Esophagus muscularis mucosa (tissue), 4 donors: ENCODE data around the gene PLK3. TPM values are rescaled to one million over a fixed set of nuclear protein-coding genes. Genes with fewer than 3 reads are reported as not detected.
"Not testable (repeated sequence)": the region's sequence is repeated elsewhere in the genome, so short reads cannot be mapped to it uniquely, and the experiment has no call there.

Source experiments
- DNase-seq: peaks from one replicate; pipeline ENCODE4 v3.0.0-alpha.2; 2017; ENCODE audit errors: extremely low spot score
- H3K27ac ChIP-seq, 4 donors: fragments of 200-600 bp; sonication (generic); replicated peaks in 1 of 4; 1 replicate in 3 of 4; 2 replicates in 1 of 4; pipeline ENCODE4 v1.5.1; 2016 to 2019; ENCODE audit warnings: mild to moderate bottlenecking in 1 of 4
- H3K27me3 ChIP-seq, 4 donors: fragments of 200-600 bp; sonication (generic); one replicate each; pipeline versions ENCODE4 v1.5.1 to v1.6.0; 2016 to 2019
- H3K36me3 ChIP-seq, 4 donors: fragments of 200-600 bp; sonication (generic); one replicate each; pipeline ENCODE4 v1.5.1; 2016 to 2019
- H3K4me1 ChIP-seq, 4 donors: fragments of 200-600 bp; sonication (generic); one replicate each; pipeline ENCODE4 v1.5.1; 2016 to 2019
- H3K4me3 ChIP-seq, 4 donors: fragments of 200-600 bp; sonication (generic); 1 replicate in 2 of 4; 2 replicates in 2 of 4; pipeline ENCODE4 v1.5.1; 2016 to 2019; ENCODE audit warnings: mild to moderate bottlenecking in 4 of 4, moderate library complexity in 1 of 4
- H3K9me3 ChIP-seq, 4 donors: fragments of 200-600 bp; sonication (generic); 1 replicate in 3 of 4; 2 replicates in 1 of 4; pipeline ENCODE4 v1.5.1; 2016 to 2019
- EP300 ChIP-seq: sonication (generic); formaldehyde crosslinking; IDR thresholded peaks from one replicate; pipeline ENCODE4 v1.6.1; 2017; ENCODE audit warnings: antibody characterized with exemption
- POLR2A ChIP-seq: fragments of 450-650 bp; IDR thresholded peaks from one replicate; pipeline ENCODE4 v1.6.1; 2017; ENCODE audit warnings: antibody characterized with exemption, moderate library complexity, mild to moderate bottlenecking, low read depth
- POLR2AphosphoS5 ChIP-seq, 2 donors: sonication (generic); formaldehyde crosslinking; IDR thresholded peaks; one replicate each; pipeline ENCODE4 v1.6.1; 2017; ENCODE audit warnings: antibody characterized with exemption in 2 of 2
- WGBS: methylation state at CpG from one replicate; pipeline ENCODE4 v1.1.5; 2018; 5-methylcytosine and 5-hydroxymethylcytosine counted together
- intact Hi-C: fragments of 100-400 bp; cut with DNase I; formaldehyde crosslinking; loops from one replicate; pipeline ENCODE4 v1.15.1; 2023
- total RNA-seq, 4 donors: library from RNA; depleted of rRNA; stranded (reverse); fragments of >200 nt; gene quantifications; one replicate each; pipeline versions ENCODE4 v1.1.0 to v1.2.1, GENCODE V29; 2016
- TF ChIP-seq, protein P1 (sequence below), 3 experiments: fragments of 200-600 bp in 2 of 3; fragments of 450-650 bp in 1 of 3; sonication (generic) in 2 of 3; IDR thresholded peaks; one replicate each; pipeline ENCODE4 v1.5.1; 2017 to 2019; ENCODE audit warnings: antibody characterized with exemption in 3 of 3, mild to moderate bottlenecking in 2 of 3, moderate library complexity in 1 of 3

PLK3 gene
- total RNA-seq, 4 donors from 2014 or later = 7.9 to 46.4 (median 10.5) TPM

DNA sequence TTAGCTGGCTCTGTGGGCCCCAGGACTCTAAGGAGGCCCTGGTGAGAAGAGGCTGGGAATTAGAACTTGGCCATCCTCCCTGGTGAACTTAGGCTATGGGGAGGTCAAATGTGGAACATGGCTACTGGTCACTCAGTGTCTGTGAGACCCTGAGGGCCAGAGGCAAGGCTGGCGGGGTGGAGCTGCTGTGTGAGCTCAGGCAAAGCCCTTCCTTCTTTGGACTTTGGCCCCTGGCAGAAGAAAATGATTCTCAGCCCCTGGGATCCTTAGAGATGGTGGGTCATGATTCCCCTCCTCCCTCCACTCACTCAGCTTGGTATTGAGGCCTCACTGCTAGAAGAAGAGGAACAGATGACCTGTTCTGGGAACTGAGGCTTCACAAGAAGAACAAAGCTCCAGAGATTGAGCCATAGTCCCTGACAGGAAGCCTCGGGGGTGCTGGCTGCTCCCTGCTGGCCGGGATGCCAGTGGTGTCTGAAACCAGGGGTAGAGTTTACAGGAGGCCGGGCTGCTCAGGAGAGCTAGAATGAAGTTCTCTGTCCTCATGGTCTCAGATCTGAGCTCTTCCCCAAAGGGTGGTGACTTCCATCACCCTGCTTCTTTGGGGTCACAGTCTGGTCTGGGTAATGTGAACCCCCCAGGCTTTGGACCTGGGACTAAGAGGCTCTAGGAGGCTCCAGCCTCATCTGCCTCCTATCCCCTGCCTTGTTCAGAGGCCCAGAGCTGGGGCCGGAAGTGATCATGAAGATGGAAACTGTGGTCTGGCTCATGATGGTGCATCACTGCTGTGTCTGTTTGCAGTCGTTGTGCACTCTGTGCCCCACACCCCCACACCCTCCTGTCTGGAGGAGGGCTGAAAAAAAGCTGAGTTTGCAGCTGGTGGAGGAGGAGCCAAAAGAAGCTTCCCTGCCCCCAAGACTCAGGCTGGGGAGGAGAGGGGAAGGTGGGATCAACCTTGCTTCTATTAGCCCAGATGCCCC is 9.1 kb downstream of the PLK3 start:
- peak overlapping the region; percentile 96 to 97 (median 96) for H3K27ac ChIP-seq
- intact Hi-C loops = no loop called here
- peaks cover 9 to 32% (median 21%) of the 10 kb centered on the region in 4 donors for H3K36me3 ChIP-seq
- H3K4me3 ChIP-seq = peak overlapping the region; percentile 30 to 49 (median 39)
- H3K9me3 ChIP-seq = no peaks in the 10 kb centered on the region
- peak; percentile 5 to 59 for TF ChIP-seq POLR2AphosphoS5 (IDR thresholded peaks at IDR 0.05)
- TF ChIP-seq, protein P1, sequence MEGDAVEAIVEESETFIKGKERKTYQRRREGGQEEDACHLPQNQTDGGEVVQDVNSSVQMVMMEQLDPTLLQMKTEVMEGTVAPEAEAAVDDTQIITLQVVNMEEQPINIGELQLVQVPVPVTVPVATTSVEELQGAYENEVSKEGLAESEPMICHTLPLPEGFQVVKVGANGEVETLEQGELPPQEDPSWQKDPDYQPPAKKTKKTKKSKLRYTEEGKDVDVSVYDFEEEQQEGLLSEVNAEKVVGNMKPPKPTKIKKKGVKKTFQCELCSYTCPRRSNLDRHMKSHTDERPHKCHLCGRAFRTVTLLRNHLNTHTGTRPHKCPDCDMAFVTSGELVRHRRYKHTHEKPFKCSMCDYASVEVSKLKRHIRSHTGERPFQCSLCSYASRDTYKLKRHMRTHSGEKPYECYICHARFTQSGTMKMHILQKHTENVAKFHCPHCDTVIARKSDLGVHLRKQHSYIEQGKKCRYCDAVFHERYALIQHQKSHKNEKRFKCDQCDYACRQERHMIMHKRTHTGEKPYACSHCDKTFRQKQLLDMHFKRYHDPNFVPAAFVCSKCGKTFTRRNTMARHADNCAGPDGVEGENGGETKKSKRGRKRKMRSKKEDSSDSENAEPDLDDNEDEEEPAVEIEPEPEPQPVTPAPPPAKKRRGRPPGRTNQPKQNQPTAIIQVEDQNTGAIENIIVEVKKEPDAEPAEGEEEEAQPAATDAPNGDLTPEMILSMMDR (IDR thresholded peaks at IDR 0.05) = no peak
- no peak for TF ChIP-seq EP300
- H3K27me3 ChIP-seq = no peaks in the 10 kb centered on the region
- WGBS = 52% methylated on average over 6 of the region's 6 CpGs
- peaks cover 78 to 100% (median 93%) of the 10 kb centered on the region in 4 donors for H3K4me1 ChIP-seq
- no peak for DNase-seq

GRCh38 chr1:44810101-44810761 is 10.1 kb downstream of the PLK3 start:
- intact Hi-C loops = no loop called here
- 31% methylated on average over 11 of the region's 12 CpGs for WGBS
- H3K9me3 ChIP-seq = no peaks in the 10 kb centered on the region
- no peak for DNase-seq
- H3K36me3 ChIP-seq = peaks cover 9 to 29% (median 12%) of the 10 kb centered on the region in 4 donors
- no peaks in the 10 kb centered on the region for H3K27me3 ChIP-seq
- peak overlapping the region; percentile 96 to 97 (median 96) for H3K27ac ChIP-seq
- TF ChIP-seq POLR2A = no peak
- no peak for TF ChIP-seq POLR2AphosphoS5 (IDR thresholded peaks at IDR 0.05)
- TF ChIP-seq EP300 = no peak
- TF ChIP-seq, protein P1 (IDR thresholded peaks at IDR 0.05) = no peak
- H3K4me1 ChIP-seq = peaks cover 76 to 95% (median 91%) of the 10 kb centered on the region in 4 donors
- H3K4me3 ChIP-seq = peak overlapping the region in 2 of 4 donors; percentile 30 to 49

- Histone ChIP-seq H3K4me1 (peaks cover 71 to 90% (median 86%) of the 10 kb centered on the region in 4 donors), H3K27ac (peak overlapping the region; percentile 96 to 97 (median 96)), H3K36me3 (peaks cover 5 to 25% (median 7%) of the 10 kb centered on the region in 4 donors)
- intact Hi-C loops, H3K9me3 ChIP-seq, H3K27me3 ChIP-seq, DNase-seq, H3K4me3 ChIP-seq: not testable (repeated sequence)
- 90% methylated on average over 4 of the region's 4 CpGs for WGBS
Observed at GRCh38 chr1:44810762-44811105, 10.6 kb downstream of the PLK3 start.

DNA sequence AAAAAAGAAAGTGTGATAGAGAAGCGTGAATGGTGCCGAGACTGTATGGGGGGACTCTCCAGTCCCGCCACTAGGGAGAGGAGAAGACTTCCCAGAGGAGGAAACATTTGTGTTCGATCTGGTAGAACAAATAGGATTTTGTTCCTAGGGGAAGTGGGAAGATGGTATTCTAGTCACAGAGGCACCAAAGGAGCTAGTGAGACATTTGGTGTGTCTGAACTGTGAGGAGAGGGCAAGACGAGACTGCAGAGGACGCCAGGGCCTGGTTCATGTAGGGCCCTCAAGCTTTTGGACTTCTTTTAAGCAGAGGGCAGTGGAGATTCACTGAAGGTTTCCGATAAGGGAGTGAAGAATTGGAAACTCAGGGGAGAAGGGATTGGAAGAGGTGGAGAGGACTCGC is 11.1 kb downstream of the PLK3 start:
- 73% methylated on average over 8 of the region's 8 CpGs for WGBS
- no peaks in the 10 kb centered on the region for H3K9me3 ChIP-seq
- DNase-seq = no peak
- intact Hi-C loops = no loop called here
- no peaks in the 10 kb centered on the region for H3K27me3 ChIP-seq
- peaks cover 66 to 85% (median 81%) of the 10 kb centered on the region in 4 donors for H3K4me1 ChIP-seq
- peaks cover under 1 to 20% (median 2%) of the 10 kb centered on the region in 4 donors for H3K36me3 ChIP-seq
- H3K27ac ChIP-seq = peak overlapping the region; percentile 55 to 97 (median 96)
- TF ChIP-seq, protein P1 (IDR thresholded peaks at IDR 0.05) = no peak
- TF ChIP-seq POLR2A = no peak
- no peak overlapping the region for H3K4me3 ChIP-seq
